Vagina (tissue), 2 donors: ENCODE results near the gene CD1E.

Source experiments
- POLR2A ChIP-seq, 2 donors: fragments of 450-650 bp; IDR thresholded peaks; one replicate each; pipeline ENCODE4 v1.6.1; 2017; ENCODE audit warnings: antibody characterized with exemption in 2 of 2, mild to moderate bottlenecking in 2 of 2, moderate library complexity in 2 of 2
- POLR2AphosphoS5 ChIP-seq, 2 donors: sonication (generic); formaldehyde crosslinking; IDR thresholded peaks; one replicate each; pipeline ENCODE4 v1.9.0; 2017; ENCODE audit warnings: antibody characterized with exemption in 2 of 2, mild to moderate bottlenecking in 2 of 2, low read depth in 1 of 2; ENCODE audit not compliant: insufficient read depth in 1 of 2
- TF ChIP-seq, protein P1 (sequence below), 3 experiments: fragments of 450-650 bp in 2 of 3; fragments of 200-600 bp in 1 of 3; sonication (generic) in 1 of 3; IDR thresholded peaks; one replicate each; pipeline ENCODE4 v1.5.1; 2017 to 2019; ENCODE audit warnings: antibody characterized with exemption in 3 of 3, mild to moderate bottlenecking in 2 of 3, moderate library complexity in 2 of 3

DNA sequence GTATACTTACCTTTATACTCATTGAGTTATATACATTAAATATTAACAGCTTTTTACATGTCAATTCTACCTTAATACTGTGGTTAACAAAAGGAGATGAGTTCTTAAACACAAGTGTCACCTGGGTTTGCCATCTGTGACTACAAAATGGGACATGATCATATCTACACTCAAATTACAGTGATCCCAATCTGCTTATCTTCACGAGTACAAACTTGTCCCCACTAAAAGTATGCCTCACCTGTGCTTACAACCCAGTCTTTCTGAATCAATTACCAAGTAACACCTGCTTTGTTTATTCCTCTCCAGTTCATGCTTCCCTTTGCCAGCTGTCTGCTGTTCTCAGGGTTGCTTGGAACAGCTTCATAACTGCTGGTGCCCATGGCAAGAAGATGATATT is 8.8 kb downstream of the CD1E start:
- TF ChIP-seq, protein P1, sequence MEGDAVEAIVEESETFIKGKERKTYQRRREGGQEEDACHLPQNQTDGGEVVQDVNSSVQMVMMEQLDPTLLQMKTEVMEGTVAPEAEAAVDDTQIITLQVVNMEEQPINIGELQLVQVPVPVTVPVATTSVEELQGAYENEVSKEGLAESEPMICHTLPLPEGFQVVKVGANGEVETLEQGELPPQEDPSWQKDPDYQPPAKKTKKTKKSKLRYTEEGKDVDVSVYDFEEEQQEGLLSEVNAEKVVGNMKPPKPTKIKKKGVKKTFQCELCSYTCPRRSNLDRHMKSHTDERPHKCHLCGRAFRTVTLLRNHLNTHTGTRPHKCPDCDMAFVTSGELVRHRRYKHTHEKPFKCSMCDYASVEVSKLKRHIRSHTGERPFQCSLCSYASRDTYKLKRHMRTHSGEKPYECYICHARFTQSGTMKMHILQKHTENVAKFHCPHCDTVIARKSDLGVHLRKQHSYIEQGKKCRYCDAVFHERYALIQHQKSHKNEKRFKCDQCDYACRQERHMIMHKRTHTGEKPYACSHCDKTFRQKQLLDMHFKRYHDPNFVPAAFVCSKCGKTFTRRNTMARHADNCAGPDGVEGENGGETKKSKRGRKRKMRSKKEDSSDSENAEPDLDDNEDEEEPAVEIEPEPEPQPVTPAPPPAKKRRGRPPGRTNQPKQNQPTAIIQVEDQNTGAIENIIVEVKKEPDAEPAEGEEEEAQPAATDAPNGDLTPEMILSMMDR (IDR thresholded peaks at IDR 0.05) = no peak
- no peak for TF ChIP-seq POLR2A (IDR thresholded peaks at IDR 0.05)
- no peak for TF ChIP-seq POLR2AphosphoS5 (IDR thresholded peaks at IDR 0.05; ENCODE audit: insufficient read depth in 1 of 2, low read depth in 1 of 2)
